ENCODE results near the gene KIF1A. TPM values are rescaled to one million over a fixed set of nuclear protein-coding genes. Genes with fewer than 3 reads are reported as not detected.
"Not testable (repeated sequence)": the region's sequence is repeated elsewhere in the genome, so short reads cannot be mapped to it uniquely, and the experiment has no call there.

The KIF1A gene
- total RNA-seq, 1 donor from 2014 or later, result 0.42 TPM

DNA sequence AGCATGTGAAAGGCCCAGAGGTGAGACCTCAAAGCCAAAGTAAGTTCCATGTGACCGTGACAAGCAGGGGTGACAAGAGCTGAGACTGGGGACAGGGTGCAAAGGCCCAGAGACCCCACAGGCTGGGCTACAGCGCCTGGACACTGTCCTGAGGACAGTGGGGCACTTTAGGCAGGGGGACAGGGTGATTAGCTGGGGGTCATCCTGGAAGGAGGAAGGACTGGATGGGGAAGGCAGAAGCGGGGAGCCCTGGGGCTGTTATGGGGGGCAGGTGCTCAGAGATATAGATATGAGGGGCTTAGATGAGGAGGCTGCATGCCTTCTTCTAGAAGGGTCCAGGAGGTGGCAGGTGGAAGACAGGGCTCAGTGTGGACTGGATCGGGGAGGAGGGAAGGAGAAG lies 31.5 kb downstream of the KIF1A start:
- intact Hi-C loops (cut with micrococcal nuclease), result no loop called here

DNA sequence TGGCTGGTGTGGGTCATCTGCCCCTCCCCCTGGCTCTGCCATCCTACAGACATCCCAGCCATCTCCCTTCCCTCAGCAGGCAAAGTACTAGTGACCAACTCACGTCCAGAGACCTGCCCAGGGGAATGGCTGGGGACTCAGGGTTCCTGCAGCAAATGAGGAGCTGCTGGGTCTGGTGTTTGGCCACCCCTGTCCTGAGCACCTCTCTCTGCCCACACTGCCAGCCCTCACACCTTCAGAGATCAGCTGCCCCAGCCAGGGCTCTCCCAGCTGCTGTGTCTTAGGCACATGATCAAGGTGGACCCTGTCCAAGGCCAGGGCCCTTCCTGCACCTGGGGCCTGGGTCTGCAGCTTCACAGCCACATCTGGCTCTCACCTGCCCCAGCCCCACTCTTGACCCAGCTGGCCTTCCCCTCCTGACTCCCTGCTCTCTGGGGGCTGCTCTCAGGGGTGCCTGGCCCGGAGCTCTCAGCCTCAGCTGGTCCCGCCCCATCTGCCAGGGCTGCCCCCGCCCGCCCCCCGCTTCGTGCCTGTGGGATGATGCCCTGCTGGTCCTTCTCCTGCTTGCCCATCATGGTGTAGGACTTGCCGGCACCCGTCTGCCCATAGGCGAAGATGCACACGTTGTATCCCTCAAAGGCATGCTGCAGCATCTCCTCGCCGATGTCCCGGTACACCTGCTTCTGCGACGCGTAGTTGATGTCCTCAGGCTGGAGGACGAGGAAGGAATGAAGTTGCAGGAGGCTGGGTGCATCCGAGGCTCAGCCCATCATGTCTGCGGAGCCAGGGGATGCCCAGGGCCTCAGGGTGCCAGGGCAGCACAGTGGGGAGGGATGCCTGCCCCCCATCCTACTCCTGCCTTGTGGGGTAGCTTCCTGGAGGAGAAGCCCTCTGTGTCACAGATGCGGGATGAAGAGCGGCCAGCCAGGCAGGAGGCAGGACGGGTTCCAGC lies 32.2 kb downstream of the KIF1A start:
- intact Hi-C loops (cut with micrococcal nuclease), result no loop called here

DNA sequence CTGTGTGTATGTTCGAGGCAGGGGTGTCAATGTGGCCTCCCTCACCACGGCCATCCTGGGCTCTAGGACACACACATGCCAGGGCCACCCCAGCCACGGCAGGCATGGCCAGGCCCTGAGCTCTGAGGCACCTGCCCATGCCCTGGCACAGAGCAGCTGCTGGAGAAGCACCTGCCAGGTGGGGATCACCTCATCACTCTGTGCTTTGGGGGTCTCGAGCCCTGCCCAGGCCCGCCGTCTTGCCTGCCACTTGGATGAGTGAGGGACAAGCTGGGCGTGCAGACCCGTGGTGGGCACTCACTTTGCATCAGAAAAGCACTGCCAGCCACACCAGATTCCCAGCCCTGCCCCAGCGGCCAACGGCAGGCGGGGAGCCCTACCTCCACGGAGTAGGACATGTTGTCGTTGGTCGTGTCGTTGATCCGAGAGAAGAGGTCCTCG lies 33.1 kb downstream of the KIF1A start:
- intact Hi-C loops (cut with micrococcal nuclease), result no loop called here

DNA sequence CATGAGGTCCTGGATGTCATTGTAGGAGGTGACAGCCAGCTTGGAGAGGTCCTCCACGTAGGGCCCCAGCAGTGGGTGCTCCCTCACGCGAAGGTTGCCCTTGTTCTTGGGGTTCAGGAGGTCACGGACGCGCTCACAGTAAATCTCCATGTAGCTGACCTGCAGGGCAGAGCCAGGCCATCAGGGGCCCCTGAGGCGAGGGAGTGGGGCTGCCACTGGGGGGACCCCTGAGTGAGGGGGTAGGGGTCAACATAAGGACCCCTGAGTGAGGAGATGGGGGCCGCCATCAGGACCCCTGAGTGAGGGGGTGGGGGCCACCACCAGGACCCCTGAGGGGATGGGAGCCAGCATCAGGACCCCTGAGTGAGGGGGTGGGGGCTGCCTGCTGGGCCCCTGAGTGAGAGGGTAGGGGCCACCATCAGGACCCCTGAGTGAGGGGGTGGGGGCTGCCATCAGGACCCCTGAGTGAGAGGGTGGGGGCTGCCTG lies 33.6 kb downstream of the KIF1A start:
- intact Hi-C loops (cut with micrococcal nuclease), result no loop called here

DNA sequence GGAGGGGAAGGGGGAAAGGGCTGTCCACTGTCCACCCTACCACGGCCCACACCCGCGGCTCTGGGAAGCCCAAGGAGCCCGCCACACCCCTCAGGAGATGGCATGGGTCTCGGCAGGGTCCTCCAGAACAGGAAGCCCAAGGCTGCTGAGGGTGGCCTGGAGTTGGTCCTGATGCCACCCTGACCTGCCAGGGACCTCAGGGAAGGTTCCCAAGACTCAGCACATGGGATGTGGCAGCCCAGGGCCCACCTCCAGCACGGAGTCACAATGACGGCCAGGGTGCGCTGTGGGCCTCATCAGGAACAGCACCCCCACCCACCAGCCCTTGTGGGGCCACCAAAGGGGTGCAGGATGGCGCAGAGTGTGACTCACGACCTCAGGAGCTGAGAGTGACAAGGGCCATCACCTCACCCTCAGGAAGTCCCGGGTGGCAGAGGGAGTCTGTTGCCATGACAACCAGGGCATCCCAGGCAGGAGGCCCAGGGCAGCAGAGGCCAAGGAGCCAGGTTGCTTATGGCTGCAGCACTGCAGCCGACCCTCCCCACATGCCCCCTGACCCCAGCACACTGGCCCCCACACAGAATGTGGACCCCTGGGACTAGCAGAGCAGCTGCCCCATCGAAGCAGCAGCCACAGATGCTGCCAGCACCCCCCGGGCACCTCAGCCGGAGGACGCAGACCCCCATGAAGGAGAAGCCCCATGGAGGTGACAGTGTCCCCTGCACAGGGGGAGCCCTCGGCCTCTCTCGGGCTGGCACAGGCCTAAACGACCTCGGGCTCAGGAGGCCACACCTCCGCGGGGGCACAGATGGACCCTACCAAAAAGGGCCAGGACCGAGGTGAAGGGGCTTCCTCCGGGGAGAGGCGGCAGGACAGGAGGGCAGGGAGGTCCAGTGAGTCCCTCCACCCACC lies 34.3 kb downstream of the KIF1A start:
- intact Hi-C loops (cut with micrococcal nuclease), result no loop called here

DNA sequence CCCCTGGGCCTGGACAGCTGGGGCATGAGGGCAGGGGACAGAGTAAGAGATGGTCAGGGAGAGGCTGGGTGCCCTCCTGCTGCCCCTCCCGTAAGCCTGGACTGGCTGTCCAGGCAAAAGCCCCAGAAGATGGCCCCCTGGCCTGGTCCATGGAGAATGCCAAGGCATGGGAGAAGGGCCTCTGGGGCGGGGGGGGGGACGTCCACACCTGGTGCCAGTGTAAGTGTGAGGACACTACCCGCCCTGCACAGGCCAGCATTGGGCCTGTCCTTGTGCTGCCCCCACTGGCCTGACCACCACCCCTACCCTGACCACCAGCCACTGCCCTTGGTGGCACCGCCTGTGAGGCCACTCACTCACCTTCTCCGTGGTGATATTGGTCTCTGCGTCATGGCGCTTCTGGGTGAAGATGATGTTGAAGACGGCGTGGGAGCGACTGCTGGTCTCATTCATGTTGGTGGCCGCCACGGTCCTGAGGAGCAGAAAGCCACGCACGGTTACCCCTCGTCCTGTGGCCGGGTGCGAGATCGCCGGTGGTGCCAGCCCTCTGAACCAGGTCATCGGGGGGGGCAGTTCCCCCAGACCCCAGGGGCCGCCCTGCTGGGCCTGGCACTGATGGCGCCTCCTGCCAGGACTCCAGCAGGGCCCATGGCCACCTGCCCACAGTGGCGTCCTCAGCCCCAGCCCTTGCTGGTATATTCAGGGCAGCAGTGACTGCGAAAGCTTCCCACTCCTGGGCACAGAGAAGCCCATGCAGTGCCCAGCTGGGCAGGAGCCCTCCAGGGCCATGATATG lies 35.2 kb downstream of the KIF1A start:
- intact Hi-C loops (cut with micrococcal nuclease), result no loop called here

DNA sequence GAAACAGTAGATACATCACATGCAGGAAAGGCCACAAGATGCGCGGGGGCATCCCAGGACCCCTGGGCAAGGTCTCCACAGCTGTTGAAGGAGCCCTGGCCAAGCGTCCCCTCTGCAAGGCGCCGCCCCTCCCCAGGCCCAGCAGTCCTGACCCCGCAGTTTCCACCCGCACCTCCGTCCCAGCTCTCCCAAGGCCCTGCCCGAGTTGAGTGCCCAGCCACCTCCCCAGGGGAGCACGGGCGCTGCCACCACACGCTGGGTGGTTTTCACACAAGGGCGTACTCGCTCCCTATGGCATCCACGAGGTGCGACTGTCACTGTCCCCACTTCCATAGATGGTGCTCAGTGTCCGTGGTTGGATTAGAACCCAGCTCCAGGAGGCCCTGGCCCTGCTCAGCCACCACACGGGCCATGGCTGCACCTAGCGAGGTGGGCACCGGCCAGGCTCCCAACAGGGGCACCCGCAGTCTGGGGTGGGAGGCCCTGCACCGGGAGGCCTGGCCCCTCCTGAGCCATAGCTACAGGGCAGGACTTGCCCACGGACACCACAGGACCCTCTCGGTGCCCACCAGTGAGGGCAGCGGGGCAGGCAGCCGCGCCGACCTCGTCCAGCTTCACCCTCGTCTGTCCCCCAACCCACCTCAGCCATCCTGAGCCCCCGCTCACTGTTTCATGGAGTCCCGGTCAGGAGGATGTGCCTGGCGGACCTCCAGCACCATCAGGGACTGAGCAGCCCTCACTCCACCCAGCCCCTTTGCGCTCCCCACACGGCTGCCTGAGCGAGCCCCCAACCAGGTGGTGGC lies 36.0 kb downstream of the KIF1A start:
- intact Hi-C loops (cut with micrococcal nuclease), result no loop called here

DNA sequence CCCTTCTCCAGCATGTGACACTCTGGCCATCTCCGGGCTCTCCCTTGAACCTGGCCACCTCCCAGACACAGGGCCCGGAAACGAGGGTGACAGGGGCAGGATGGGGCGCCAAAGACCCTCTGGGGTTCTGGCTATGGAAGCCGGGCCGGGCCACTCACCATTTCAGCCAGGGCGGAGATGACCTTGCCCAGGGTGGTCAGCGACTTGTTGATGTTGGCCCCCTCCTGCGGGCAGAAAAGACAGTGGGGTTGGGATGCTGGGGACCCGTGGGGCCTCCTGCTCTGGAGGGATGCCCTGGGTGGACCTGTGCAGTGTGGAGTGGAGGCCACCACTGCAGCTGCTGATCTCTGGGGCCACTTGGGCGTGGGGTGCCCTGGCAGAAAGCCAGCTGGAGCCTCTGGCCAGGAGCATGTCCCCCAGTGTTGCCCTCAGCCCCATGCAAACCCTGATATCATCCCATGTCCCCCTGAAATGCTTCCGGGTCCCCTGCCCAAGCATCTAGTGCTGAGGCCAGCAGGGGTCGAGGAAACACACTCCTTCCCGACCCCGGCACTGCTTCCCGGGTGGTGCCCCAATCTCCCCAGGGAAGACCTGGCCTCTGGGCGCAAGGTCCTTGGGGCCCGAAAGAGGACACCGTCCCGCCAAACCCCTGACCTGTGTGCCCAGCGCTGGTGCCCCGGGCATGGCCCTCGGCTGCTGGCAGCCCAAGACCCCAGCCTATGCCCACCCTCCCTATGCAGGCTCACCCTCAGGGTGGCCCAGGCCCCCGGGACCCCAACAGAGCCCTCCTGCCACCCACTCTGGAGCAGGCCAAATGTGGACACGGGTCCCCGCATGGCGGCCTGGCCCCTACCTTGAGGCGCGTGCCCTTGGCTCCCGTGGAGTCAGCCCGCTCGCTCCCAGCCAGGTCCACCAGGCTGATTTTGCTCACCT lies 36.9 kb downstream of the KIF1A start:
- intact Hi-C loops (cut with micrococcal nuclease), result no loop called here

DNA sequence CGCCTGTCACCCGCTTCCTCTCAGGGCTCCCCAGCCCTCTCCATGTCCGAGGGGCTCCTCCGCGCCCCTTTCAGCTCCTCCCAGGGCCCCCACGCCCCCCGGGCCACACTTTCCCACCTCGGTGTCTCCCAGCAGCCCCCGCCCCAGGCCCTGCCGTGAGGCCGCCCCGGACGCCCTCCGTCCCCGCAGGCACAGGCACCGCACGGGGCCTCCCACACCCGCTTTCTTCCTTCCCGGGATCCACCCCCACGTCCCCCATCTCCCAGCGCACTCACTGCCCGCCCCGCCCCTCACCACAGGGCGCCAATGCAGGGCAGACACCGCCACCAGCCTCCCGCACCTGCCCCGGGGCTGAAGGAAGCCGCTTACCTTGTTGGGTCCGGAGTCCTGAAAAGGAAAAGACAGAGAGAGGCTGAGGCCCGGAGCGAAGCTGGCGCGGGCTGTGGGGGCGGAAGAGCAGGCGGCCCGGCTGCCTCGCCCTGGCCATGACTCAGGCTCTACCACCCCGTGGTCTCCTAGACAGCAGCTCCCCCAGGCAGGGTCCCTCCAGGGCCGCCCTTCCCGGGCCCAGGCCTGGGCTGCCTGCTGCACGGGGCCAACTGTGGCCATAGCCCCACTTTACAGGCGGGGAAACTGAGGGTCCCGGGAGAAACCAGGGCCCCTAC lies 37.7 kb downstream of the KIF1A start:
- intact Hi-C loops (cut with micrococcal nuclease), result no loop called here

DNA sequence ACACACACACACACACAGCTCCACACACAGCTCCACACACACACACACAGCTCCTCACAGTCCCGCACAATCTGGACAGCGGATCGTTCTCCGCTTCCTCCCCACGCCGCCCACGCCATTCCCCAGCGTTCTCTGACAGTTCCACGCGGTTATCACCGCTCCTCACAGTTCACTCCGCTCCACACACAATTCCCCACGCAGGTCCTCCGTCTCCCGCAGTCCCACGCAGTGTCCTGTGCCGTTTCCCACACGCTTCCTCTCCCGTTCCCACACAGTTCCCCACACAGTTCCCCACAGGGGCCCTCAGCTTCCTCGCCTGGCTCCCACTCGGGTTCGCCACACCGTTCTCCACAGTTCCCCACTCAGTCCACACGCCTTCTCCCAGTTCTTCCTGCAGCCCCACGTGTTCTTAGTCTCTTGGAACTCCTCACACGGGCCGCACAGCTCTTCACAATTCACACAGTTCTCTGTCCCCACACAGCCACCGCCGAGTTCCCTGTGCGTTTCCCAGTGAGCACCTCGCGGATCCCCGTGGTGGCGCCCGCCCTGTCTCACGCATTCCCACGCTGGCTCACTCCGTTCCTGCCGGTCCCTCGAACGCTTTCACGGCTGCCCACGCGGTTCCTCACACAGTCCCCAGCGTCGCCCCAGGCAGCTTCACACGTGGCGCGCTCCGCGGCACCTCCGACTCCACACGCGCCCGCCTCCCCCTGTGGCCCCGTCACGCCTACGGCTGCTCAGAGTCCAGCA lies 38.4 kb downstream of the KIF1A start:
- intact Hi-C loops (cut with micrococcal nuclease), result no loop called here

DNA sequence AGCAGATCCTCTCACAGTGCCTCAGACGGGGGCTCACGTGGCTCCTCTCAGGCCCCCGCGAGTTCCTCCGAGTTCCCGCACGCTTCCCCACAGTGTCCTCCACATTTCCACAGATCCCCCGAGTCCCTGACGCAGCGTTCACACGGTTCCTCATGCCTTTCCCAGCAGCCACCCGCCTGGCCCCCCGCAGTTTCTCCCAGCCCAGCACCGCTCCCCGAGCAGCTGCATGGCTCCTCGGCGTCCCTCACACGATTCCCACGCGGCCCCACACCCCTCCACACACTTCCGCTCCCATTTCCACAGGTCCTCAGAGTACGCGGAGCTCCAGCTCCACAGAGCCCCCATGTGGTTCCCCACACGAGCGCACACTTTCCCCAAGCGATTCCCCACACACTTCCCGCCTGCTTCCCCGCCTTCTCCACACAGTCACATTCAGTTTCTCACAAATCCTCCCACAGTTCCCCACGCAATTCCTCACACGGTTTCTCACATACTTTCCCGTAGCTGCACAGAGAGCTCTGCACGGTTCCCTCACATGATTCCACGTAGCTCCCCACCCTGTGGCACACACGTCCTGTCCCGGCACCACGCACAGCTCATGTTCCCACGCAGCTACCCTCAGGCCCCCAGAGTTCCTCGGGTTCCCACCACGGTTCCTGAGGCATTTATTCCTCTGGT lies 39.9 kb downstream of the KIF1A start:
- intact Hi-C loops (cut with micrococcal nuclease), result no loop called here

DNA sequence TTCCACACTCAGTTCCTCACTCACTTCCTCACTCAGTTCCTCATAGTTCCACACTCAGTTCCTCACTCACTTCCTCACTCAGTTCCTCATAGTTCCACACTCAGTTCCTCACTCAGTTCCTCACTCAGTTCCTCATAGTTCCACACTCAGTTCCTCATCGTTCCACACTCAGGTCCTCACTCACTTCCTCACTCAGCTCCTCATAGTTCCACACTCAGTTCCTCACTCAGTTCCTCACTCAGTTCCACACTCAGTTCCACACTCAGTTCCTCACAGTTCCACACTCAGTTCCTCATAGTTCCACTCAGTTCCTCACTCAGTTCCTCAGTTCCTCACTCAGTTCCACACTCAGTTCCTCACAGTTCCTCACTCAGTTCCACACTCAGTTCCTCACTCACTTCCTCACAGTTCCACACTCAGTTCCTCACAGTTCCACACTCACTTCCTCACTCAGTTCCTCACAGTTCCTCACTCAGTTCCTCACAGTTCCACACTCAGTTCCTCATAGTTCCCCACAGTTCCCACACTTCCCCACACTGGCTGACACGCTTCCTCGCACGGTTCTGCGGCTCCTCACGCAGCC lies 40.7 kb downstream of the KIF1A start:
- intact Hi-C loops (cut with micrococcal nuclease), result not testable (repeated sequence)

DNA sequence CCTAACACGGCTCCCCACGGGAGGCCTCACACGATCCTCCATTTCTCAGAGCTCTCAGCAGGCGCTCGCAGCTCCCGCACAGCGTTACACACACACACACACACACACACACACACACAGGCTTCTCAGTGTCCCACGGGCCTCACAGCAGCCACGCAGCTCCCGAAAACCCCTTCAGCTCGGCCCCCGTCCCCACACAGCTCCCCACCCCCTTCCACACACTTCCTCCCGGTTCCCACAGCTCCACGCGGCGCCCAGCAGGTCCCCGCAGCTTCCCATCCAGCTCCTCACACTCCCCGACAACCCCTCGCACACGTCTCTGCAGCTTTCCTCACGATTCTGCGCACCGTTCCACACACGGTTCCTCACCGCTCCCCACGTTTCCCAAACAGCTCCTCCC lies 41.6 kb downstream of the KIF1A start:
- intact Hi-C loops (cut with micrococcal nuclease), result no loop called here

DNA sequence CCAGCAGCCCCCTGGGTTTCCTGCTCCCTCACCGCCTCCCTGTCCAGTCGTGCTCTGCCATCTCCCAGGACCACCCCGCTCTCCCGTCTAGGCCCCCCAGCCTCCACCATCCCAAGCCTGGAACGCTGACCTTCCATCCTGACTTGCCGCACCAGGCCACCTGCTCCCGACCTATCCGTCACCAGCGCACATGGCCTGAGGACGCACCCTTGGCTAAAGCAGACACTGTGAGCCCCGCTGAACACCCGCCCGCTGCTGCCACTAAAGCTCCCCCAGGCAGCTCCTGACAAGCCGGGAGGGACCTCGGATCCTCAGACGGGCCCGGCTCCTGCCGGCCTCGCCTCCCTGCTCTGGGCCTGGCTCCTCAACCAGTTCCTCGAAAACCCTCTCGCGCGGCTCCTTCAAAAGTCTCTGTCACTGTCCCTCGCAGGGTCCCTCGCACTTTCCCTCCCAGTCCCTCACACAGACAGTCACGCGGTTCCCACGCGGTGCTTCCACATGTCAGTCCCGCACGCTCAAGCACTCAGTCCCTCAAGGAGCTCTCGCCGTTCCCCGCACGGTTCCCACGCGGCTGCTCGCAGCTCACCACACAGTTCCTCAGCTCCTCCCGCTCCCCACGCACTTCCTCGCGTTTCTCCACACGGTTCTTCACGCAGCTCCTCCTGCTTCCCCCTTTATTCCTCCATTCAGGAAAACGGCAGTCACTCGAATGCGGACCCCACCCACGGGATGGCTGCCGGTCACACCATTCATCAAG lies 42.4 kb downstream of the KIF1A start:
- intact Hi-C loops (cut with micrococcal nuclease), result no loop called here

DNA sequence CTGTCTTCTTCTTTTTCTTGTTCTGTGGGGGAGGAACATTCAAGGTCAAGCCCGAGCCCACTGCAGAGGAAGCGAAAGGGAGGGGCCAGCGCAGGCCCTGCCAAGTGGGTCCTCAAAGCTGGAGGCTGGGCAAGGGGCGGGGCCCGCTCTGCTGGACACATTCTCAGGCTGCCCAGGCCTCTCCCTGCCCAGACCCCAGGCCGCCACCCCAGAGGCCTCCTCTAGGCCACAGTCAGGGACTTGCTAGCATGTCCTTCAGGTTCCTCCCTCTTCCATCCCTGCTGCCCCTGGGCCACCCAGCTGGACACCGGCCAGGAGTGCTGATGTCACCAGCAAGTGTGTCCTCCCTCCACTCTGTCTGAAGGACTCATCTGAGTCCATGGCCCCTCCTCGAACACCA lies 44.1 kb downstream of the KIF1A start:
- intact Hi-C loops (cut with micrococcal nuclease), result no loop called here

DNA sequence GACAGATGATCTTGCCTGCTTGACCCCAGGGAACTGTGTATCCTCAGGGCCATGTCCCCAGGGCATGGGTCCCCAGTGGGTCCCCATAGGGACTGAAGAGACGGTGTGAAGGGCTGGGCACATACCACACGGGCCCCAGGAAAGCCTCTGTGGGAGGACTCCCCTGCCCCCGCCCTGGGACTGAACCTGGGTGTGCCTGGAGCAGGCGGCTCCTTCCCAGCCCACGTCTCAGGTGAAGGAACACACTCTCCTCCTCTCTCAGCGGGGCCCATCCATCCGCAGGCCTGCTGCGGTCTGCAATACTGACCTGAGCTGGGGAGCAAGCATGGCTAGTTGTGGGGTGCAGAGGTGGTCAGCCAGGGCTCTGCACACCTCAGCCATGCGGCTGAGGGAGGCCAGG lies 45.2 kb downstream of the KIF1A start:
- intact Hi-C loops (cut with micrococcal nuclease), result no loop called here

All from T-helper 1 cell treated with Interleukin-12 subunit alpha and Interleukin-12 subunit beta and Interleukin-4 antibody, amounts not matched to agents 30 ng/mL and 1 ng/mL, for 36 hours (primary cell).